ENCODE data around the gene HEXIM1. TPM values are rescaled to one million over a fixed set of nuclear protein-coding genes. Genes with fewer than 3 reads are reported as not detected.

The HEXIM1 gene
- total RNA-seq, 2 donors from 2014 or later = 34.5 to 67.1 TPM

GRCh38 chr17:45160447-45161287, 12.4 kb downstream of the HEXIM1 start:
- Histone ChIP-seq H3K27ac (peak overlapping the region; percentile 99 to 100), H3K4me1 (replicated peaks) (peaks cover 14% of the 10 kb centered on the region), H3K36me3 (no peaks in the 10 kb centered on the region), H3K27me3 (replicated peaks; ENCODE audit: insufficient read depth) (no peaks in the 10 kb centered on the region), H3K4me3 (peak overlapping the region; percentile 62 to 88), H3K9me3 (no peaks in the 10 kb centered on the region)
- TF ChIP-seq CTCF (IDR thresholded peaks at IDR 0.05) = peak in 2 of 4 experiments; percentile 6 to 28
- no peak for TF ChIP-seq POLR2A (IDR thresholded peaks at IDR 0.05)
- peak; percentile 59 for DNase-seq (ENCODE audit: low spot score)
- under 1% methylated on average over 45 of the region's 48 CpGs for WGBS
- intact Hi-C loops (cut with DNase I) = no loop called here

GRCh38 chr17:45161288-45162024, 13.2 kb downstream of the HEXIM1 start, which contains the start of gene HEXIM2:
Gene HEXIM2, plus strand, starts transcription at chr17:45161875. Its CDS starts 919 bp downstream, at chr17:45162794.
- H3K36me3 ChIP-seq = no peaks in the 10 kb centered on the region
- under 1% methylated on average over 53 of the region's 53 CpGs for WGBS
- peak within 1 kb of the TSS; percentile 62 to 88 for H3K4me3 ChIP-seq
- H3K27ac ChIP-seq = peak within 1 kb of the TSS; percentile 99 to 100
- H3K4me1 ChIP-seq (replicated peaks) = peaks cover 12% of the 10 kb centered on the region
- intact Hi-C loops (cut with DNase I) = no loop called here
- TF ChIP-seq POLR2AphosphoS5 (IDR thresholded peaks at IDR 0.05) (peak; percentile 100), POLR2A (IDR thresholded peaks at IDR 0.05) (peak; percentile 89), CTCF (IDR thresholded peaks at IDR 0.05) (peak in 1 of 4 experiments; percentile 11)
- DNase-seq (ENCODE audit: low spot score) = peak; percentile 99
- no peaks in the 10 kb centered on the region for H3K27me3 ChIP-seq (replicated peaks; ENCODE audit: insufficient read depth)
- no peaks in the 10 kb centered on the region for H3K9me3 ChIP-seq

- intact Hi-C loops (cut with DNase I) = no loop called here
- H3K9me3 ChIP-seq = no peaks in the 10 kb centered on the region
- H3K4me1 ChIP-seq (replicated peaks) = peaks cover 12% of the 10 kb centered on the region
- H3K36me3 ChIP-seq = no peaks in the 10 kb centered on the region
- TF ChIP-seq POLR2AphosphoS5 (IDR thresholded peaks at IDR 0.05) = no peak
- no peak for TF ChIP-seq POLR2A (IDR thresholded peaks at IDR 0.05)
- peak in 1 of 4 experiments; percentile 3 for TF ChIP-seq CTCF (IDR thresholded peaks at IDR 0.05)
- 56% methylated on average over 9 of the region's 9 CpGs for WGBS
- H3K27ac ChIP-seq = peak overlapping the region; percentile 41 to 100
- H3K4me3 ChIP-seq = peak overlapping the region in 1 of 2 donors; percentile 88
- no peaks in the 10 kb centered on the region for H3K27me3 ChIP-seq (replicated peaks; ENCODE audit: insufficient read depth)
- no peak for DNase-seq (ENCODE audit: low spot score)
These were observed 13.9 kb downstream of the HEXIM1 start for GRCh38 chr17:45162025-45162687.

- Histone ChIP-seq H3K27me3 (replicated peaks; ENCODE audit: insufficient read depth) (no peaks in the 10 kb centered on the region), H3K9me3 (no peaks in the 10 kb centered on the region), H3K4me1 (replicated peaks) (no peaks in the 10 kb centered on the region), H3K36me3 (no peaks in the 10 kb centered on the region), H3K4me3 (no peak overlapping the region), H3K27ac (no peak overlapping the region)
- DNase-seq (ENCODE audit: low spot score) = no peak
- intact Hi-C loops (cut with DNase I) = no loop called here
- 95% methylated on average over 7 of the region's 7 CpGs for WGBS
- no peak for TF ChIP-seq CTCF (IDR thresholded peaks at IDR 0.05)
- no peak for TF ChIP-seq POLR2AphosphoS5 (IDR thresholded peaks at IDR 0.05)
- no peak for TF ChIP-seq POLR2A (IDR thresholded peaks at IDR 0.05)
These were observed 16.5 kb downstream of the HEXIM1 start for GRCh38 chr17:45164734-45165269.

Data from prostate gland (tissue), 2 donors.